D721Med (cell line): ENCODE data around the gene TFCP2L1.

Experiments
- DNase-seq: peaks from one replicate; pipeline ENCODE4 v3.0.0; 2011; ENCODE audit warnings: low spot score; ENCODE audit not compliant: insufficient read length
- FAIRE-seq: peaks from 2 replicates; lab custom pipeline; 2011; peaks lifted over from hg19 to GRCh38; lab: Jason Lieb, UNC
- TF ChIP-seq, protein P1 (sequence below): IDR thresholded peaks from 2 replicates; pipeline ENCODE4 v1.5.1; 2012; ENCODE audit warnings: mild to moderate bottlenecking, control low read depth; ENCODE audit not compliant: insufficient read depth; ENCODE audit errors: missing control alignments

The TFCP2L1 gene

GRCh38 chr2:121219866-121220265 lies 65.1 kb downstream of the TFCP2L1 start:
- TF ChIP-seq, protein P1, sequence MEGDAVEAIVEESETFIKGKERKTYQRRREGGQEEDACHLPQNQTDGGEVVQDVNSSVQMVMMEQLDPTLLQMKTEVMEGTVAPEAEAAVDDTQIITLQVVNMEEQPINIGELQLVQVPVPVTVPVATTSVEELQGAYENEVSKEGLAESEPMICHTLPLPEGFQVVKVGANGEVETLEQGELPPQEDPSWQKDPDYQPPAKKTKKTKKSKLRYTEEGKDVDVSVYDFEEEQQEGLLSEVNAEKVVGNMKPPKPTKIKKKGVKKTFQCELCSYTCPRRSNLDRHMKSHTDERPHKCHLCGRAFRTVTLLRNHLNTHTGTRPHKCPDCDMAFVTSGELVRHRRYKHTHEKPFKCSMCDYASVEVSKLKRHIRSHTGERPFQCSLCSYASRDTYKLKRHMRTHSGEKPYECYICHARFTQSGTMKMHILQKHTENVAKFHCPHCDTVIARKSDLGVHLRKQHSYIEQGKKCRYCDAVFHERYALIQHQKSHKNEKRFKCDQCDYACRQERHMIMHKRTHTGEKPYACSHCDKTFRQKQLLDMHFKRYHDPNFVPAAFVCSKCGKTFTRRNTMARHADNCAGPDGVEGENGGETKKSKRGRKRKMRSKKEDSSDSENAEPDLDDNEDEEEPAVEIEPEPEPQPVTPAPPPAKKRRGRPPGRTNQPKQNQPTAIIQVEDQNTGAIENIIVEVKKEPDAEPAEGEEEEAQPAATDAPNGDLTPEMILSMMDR = no peak
- FAIRE-seq = no peak
- DNase-seq = no peak

DNA sequence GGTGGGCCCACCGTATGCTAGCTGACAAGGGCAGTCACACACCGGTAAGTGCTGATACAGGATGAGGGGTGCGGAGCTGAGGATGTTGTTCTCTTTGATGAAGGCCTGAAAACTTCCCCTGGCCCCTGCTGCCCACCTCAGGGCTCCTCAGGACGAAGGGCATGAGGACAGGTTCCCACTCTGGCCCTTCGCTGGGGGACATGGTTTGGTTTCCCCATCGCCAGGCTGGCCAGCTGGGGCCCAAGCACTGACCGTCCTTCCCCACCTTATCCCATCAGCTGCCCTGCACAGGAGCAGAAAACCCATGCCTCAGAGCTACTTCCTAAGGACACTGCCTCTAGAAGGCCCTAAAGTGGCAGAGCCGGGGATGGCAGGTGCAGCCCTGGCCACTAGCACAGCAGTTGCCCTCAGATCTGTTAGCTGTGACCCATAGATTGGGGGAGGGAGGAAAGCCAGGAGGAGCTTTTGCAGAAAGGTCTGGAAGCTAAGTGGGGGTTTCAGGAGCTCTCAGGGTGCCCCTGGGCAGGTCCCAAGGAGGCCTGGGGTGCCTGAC lies 66.5 kb downstream of the TFCP2L1 start:
- FAIRE-seq (no peak), DNase-seq (no peak)
- TF ChIP-seq, protein P1 = no peak

GRCh38 chr2:121217627-121218026 lies 67.4 kb downstream of the TFCP2L1 start:
- no peak for DNase-seq
- FAIRE-seq = no peak
- TF ChIP-seq, protein P1 = no peak

DNA sequence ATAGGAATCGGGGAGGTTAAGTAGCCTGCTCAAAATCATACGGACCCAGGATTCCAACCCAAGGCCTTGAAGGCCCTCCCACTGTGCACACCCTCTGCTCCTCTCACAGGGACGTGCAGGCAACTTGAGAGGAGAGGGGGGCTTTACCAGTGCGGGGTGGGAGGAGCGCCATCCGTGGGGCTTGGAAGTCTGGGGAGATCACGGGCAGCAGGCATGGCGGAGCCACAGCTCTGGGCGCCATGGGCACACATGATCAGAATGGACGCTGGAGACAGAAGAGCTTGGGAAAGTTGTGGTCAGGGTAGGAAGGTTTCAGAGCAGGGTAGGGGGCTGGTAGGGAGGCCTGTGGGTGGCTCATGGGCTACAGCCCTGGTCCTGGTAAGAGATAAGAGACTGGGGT lies 70.7 kb downstream of the TFCP2L1 start:
- DNase-seq = no peak
- FAIRE-seq = no peak
- TF ChIP-seq, protein P1 = no peak

- DNase-seq (no peak), FAIRE-seq (no peak)
- TF ChIP-seq, protein P1 = no peak
These were observed 71.6 kb downstream of the TFCP2L1 start for GRCh38 chr2:121213386-121213785.

DNA sequence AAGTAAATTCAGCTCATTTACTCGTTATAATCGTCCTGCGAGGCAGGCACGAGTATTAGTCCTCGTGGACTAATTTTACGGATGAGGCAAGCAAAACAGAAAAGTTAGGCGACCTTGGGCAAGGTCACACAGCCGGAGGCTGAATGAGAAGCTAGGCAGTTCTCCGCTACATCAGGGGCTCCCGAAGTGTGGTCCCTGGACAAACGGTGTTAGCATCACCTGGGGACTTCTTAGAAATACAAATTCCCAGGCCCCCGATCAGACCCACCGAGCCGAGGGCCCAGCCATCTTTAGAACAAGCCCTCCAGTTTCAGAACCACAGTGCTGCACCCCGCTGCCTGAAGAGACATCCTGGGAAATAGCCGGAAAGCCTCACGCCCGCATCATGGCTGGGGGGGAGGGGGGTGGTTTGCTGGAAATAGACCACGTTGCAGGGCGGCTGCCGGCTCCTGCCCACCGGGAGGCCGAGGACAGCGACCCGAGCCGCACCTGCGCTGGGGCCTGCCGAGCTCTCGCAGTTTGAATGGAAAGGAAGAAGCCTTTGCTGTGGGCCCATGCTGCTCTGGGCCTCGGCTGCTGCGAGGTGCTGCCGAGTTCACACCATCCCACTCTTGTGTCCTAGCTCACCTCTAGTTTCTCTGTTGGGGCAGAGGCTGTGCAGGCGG lies 72.2 kb downstream of the TFCP2L1 start:
- TF ChIP-seq, protein P1 = no peak
- no peak for DNase-seq
- no peak for FAIRE-seq

- FAIRE-seq = no peak
- TF ChIP-seq, protein P1 = no peak
- no peak for DNase-seq
These were observed 73.3 kb downstream of the TFCP2L1 start for GRCh38 chr2:121211689-121212151.
